Endothelial cell (in vitro differentiated cells): Measurements from ENCODE around the gene RAB4A. TPM values are rescaled to one million over a fixed set of nuclear protein-coding genes. Genes with fewer than 3 reads are reported as not detected.

Source experiments
- DNase-seq: peaks from one replicate; pipeline ENCODE4 v3.0.0; 2021; ENCODE audit warnings: low spot score
- H3K27ac Mint-ChIP-seq: one replicate; pipeline ENCODE4 v1.8.0; 2021; ENCODE audit warnings: mixed read lengths, inconsistent platforms; ENCODE audit not compliant: unreplicated experiment
- H3K27me3 Mint-ChIP-seq: one replicate; pipeline ENCODE4 v1.8.0; 2021; ENCODE audit warnings: mild to moderate bottlenecking, moderate library complexity, mixed read lengths, inconsistent platforms; ENCODE audit not compliant: unreplicated experiment
- H3K36me3 Mint-ChIP-seq: one replicate; pipeline ENCODE4 v1.8.0; 2021; ENCODE audit warnings: mild to moderate bottlenecking, low read depth, mixed read lengths, inconsistent platforms; ENCODE audit not compliant: unreplicated experiment
- H3K4me1 Mint-ChIP-seq: one replicate; pipeline ENCODE4 v1.8.0; 2021; ENCODE audit warnings: mild to moderate bottlenecking, mixed read lengths, inconsistent platforms; ENCODE audit not compliant: unreplicated experiment
- H3K4me3 Mint-ChIP-seq: one replicate; pipeline ENCODE4 v1.8.0; 2021; ENCODE audit warnings: mild to moderate bottlenecking, mixed read lengths, inconsistent platforms; ENCODE audit not compliant: unreplicated experiment
- H3K9me3 Mint-ChIP-seq: one replicate; pipeline ENCODE4 v1.8.0; 2021; ENCODE audit warnings: mixed read lengths, inconsistent platforms; ENCODE audit not compliant: unreplicated experiment
- CTCF ChIP-seq: fragments of 200-600 bp; sonication (generic); IDR thresholded peaks from one replicate; pipeline ENCODE4 v1.5.0; 2021; ENCODE audit warnings: antibody characterized with exemption; ENCODE audit not compliant: unreplicated experiment
- total RNA-seq: library from RNA; stranded (reverse); fragmentation: NEBNext Ultra II Directional; extraction: Animal tissue kit (Norgen Biotek cat#: 25700); gene quantifications from one replicate; pipeline ENCODE4 v1.2.1, GENCODE V29; 2021; ENCODE audit not compliant: unreplicated experiment

Gene RAB4A
- total RNA-seq, 1 donor from 2014 or later: 80.4 TPM

- H3K9me3 Mint-ChIP-seq: no peaks in the 10 kb centered on the region
- H3K27me3 Mint-ChIP-seq: no peaks in the 10 kb centered on the region
- H3K27ac Mint-ChIP-seq: no peak overlapping the region
- H3K36me3 Mint-ChIP-seq: peaks cover 20% of the 10 kb centered on the region
- no peak overlapping the region for H3K4me3 Mint-ChIP-seq
- DNase-seq: no peak
- H3K4me1 Mint-ChIP-seq: no peaks in the 10 kb centered on the region
- TF ChIP-seq CTCF: no peak
These were observed 28.1 kb downstream of the RAB4A start for GRCh38 chr1:229298887-229299503.

- DNase-seq: no peak
- TF ChIP-seq CTCF: no peak
- Mint-ChIP-seq H3K27ac (no peak overlapping the region), H3K9me3 (no peaks in the 10 kb centered on the region), H3K4me1 (no peaks in the 10 kb centered on the region), H3K36me3 (peaks cover 17% of the 10 kb centered on the region), H3K27me3 (no peaks in the 10 kb centered on the region), H3K4me3 (no peak overlapping the region)
These were observed 29.3 kb downstream of the RAB4A start for GRCh38 chr1:229300099-229300757.

- Mint-ChIP-seq H3K36me3 (peaks cover 15% of the 10 kb centered on the region), H3K9me3 (no peaks in the 10 kb centered on the region), H3K4me1 (no peaks in the 10 kb centered on the region), H3K27me3 (no peaks in the 10 kb centered on the region), H3K4me3 (no peak overlapping the region), H3K27ac (no peak overlapping the region)
- DNase-seq: no peak
- no peak for TF ChIP-seq CTCF
These were observed 31.8 kb downstream of the RAB4A start for GRCh38 chr1:229302740-229303139.

- H3K4me1 Mint-ChIP-seq: no peaks in the 10 kb centered on the region
- H3K4me3 Mint-ChIP-seq: no peak overlapping the region
- H3K9me3 Mint-ChIP-seq: no peaks in the 10 kb centered on the region
These were observed 32.9 kb downstream of the RAB4A start for GRCh38 chr1:229303855-229304254.

More at GRCh38 chr1:229303855-229304254, 32.9 kb downstream of the RAB4A start:
- no peak for DNase-seq
- peaks cover 20% of the 10 kb centered on the region for H3K36me3 Mint-ChIP-seq
- no peak overlapping the region for H3K27ac Mint-ChIP-seq
- no peak for TF ChIP-seq CTCF
- H3K27me3 Mint-ChIP-seq: no peaks in the 10 kb centered on the region
